Measurements from ENCODE around the gene ANKRD40. TPM values are rescaled to one million over a fixed set of nuclear protein-coding genes. Genes with fewer than 3 reads are reported as not detected.
A peak's percentile ranks its signal among the peaks of the same experiment; 100 is the strongest.

ANKRD40 gene
- total and polyA plus RNA-seq, 10 of the 15 experiments (the other 5 are each of a cell fraction or from before 2014, with no cell fraction given), result 5.9 to 21.7 (median 14.8) TPM

DNA sequence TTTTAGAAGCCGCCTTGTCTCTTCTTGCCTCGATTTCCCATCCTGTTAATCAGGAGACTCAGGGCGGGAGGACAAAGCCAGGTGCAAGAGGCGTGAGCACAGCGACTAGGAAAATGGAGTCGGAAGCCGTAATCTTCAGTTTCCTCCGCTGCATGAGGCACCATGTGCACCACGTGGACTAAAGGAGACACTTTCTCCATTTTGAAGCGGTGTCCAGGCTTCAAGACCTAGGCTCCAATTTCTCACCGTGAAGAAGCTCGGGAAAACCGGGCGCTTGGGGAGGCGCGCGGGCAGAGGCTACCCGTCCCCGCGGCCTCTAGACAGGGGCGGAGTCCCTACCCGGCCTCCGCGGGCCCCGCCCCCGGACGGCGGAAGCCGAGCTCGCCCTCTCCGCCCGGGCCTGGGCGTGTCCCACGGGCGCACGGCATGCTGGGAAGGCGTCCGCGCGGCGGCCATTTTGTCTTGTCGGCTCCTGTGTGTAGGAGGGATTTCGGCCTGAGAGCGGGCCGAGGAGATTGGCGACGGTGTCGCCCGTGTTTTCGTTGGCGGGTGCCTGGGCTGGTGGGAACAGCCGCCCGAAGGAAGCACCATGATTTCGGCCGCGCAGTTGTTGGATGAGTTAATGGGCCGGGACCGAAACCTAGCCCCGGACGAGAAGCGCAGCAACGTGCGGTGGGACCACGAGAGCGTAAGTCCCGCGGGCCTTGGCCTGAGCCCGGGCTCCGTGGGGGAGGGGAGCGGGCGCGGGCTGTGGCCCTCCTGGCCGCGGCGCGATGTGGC is 11.6 kb upstream of the ANKRD40 start, which contains the start of gene LUC7L3 (continued):
- TF ChIP-seq, protein P1, sequence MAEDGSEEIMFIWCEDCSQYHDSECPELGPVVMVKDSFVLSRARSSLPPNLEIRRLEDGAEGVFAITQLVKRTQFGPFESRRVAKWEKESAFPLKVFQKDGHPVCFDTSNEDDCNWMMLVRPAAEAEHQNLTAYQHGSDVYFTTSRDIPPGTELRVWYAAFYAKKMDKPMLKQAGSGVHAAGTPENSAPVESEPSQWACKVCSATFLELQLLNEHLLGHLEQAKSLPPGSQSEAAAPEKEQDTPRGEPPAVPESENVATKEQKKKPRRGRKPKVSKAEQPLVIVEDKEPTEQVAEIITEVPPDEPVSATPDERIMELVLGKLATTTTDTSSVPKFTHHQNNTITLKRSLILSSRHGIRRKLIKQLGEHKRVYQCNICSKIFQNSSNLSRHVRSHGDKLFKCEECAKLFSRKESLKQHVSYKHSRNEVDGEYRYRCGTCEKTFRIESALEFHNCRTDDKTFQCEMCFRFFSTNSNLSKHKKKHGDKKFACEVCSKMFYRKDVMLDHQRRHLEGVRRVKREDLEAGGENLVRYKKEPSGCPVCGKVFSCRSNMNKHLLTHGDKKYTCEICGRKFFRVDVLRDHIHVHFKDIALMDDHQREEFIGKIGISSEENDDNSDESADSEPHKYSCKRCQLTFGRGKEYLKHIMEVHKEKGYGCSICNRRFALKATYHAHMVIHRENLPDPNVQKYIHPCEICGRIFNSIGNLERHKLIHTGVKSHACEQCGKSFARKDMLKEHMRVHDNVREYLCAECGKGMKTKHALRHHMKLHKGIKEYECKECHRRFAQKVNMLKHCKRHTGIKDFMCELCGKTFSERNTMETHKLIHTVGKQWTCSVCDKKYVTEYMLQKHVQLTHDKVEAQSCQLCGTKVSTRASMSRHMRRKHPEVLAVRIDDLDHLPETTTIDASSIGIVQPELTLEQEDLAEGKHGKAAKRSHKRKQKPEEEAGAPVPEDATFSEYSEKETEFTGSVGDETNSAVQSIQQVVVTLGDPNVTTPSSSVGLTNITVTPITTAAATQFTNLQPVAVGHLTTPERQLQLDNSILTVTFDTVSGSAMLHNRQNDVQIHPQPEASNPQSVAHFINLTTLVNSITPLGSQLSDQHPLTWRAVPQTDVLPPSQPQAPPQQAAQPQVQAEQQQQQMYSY (CRISPR knock-in tag; IDR thresholded peaks at IDR 0.05), result no peak
- TF ChIP-seq DPF2 (IDR thresholded peaks at IDR 0.05), result peak; percentile 58; the same call in 1 of the 2 replicates
- TF ChIP-seq EED (IDR thresholded peaks at IDR 0.05; ENCODE audit: low read depth), result no peak; the same call in 1 of the 2 replicates
- TF ChIP-seq YY1 (IDR thresholded peaks at IDR 0.05; ENCODE audit: low read depth, low read length), result peak; percentile 97
- TF ChIP-seq HCFC1 (IDR thresholded peaks at IDR 0.05; ENCODE audit: low read length), result peak; percentile 62; the same call in 1 of the 2 replicates
- TF ChIP-seq ZNF274 (IDR thresholded peaks at IDR 0.05; ENCODE audit: insufficient read depth, insufficient read length), result no peak
- TF ChIP-seq MXI1 (IDR thresholded peaks at IDR 0.05; ENCODE audit: low read depth, low read length), result peak; percentile 82
- TF ChIP-seq RELA (IDR thresholded peaks at IDR 0.05; ENCODE audit: borderline replicate concordance, partially characterized antibody), result no peak
- TF ChIP-seq ZBED1 (IDR thresholded peaks at IDR 0.05; ENCODE audit: borderline replicate concordance), result no peak; the same call in 1 of the 2 replicates
- TF ChIP-seq ZNF207 (IDR thresholded peaks at IDR 0.05; ENCODE audit: borderline replicate concordance), result no peak
